Tibial artery (tissue), 4 donors: ENCODE data around the gene BAX.
A peak's percentile ranks its signal among the peaks of the same experiment; 100 is the strongest.
"Not testable (repeated sequence)": the region's sequence is repeated elsewhere in the genome, so short reads cannot be mapped to it uniquely, and the experiment has no call there.

ENCODE experiments used
- DNase-seq, 2 donors: peaks; one replicate each; pipeline ENCODE4 v3.0.0-alpha.2; 2019
- H3K27ac ChIP-seq, 2 donors: fragments of 200-600 bp; sonication (generic) in 1 of 2; 1 replicate in 1 of 2; 2 replicates in 1 of 2; pipeline ENCODE4 v1.5.1; 2018 to 2019; ENCODE audit warnings: mild to moderate bottlenecking in 1 of 2
- H3K27me3 ChIP-seq, 2 donors: fragments of 200-600 bp; sonication (generic) in 1 of 2; one replicate each; pipeline versions ENCODE4 v1.5.1 to v1.6.0; 2016 to 2019
- H3K36me3 ChIP-seq, 3 donors: fragments of 200-600 bp; sonication (generic) in 2 of 3; one replicate each; pipeline ENCODE4 v1.5.1; 2016 to 2019; ENCODE audit warnings: mild to moderate bottlenecking in 2 of 3
- H3K4me1 ChIP-seq, 4 donors: fragments of 200-600 bp; sonication (generic) in 2 of 4; 1 replicate in 3 of 4; 2 replicates in 1 of 4; pipeline ENCODE4 v1.5.1; 2016 to 2019
- H3K4me3 ChIP-seq, 2 donors: fragments of 200-600 bp; sonication (generic) in 1 of 2; 1 replicate in 1 of 2; 2 replicates in 1 of 2; pipeline ENCODE4 v1.5.1; 2018 to 2019; ENCODE audit warnings: mild to moderate bottlenecking in 2 of 2
- H3K9me3 ChIP-seq, 3 donors: fragments of 200-600 bp; sonication (generic) in 1 of 3; one replicate each; pipeline ENCODE4 v1.5.1; 2016 to 2019
- intact Hi-C: fragments of 100-400 bp; cut with DNase I; formaldehyde crosslinking; loops from one replicate; pipeline ENCODE4 v1.15.0; 2023; ENCODE audit warnings: low total_unique reads
- TF ChIP-seq, protein P1 (sequence below), 2 experiments: fragments of 200-600 bp in 1 of 2; fragments of 450-650 bp in 1 of 2; IDR thresholded peaks; one replicate each; pipeline ENCODE4 v1.5.1; 2017 to 2019; ENCODE audit warnings: antibody characterized with exemption in 2 of 2, mild to moderate bottlenecking in 1 of 2, moderate library complexity in 1 of 2

The BAX gene

DNA sequence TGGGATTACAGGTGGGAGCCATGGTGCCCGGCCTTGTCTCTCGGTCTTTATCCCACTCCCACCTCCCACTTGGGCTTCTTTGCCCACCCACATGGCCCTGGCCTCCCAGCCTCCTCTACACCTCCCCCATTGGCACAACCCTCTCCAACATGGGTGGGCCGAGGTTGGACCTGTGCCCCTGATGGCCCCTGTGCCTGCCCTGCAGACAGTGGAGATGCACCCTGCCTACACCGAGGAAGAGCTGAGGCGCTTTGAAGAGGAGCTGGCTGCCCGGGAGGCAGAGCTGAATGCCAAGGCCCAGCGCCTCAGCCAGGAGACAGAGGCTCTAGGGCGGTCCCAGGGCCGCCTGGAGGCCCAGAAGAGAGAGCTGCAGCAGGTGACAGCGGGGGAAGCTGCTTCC, 33.7 kb upstream of the BAX start:
- Histone ChIP-seq H3K9me3 (no peaks in the 10 kb centered on the region), H3K36me3 (peaks cover 37 to 81% (median 65%) of the 10 kb centered on the region in 3 donors), H3K4me1 (no peaks in the 10 kb centered on the region), H3K4me3 (no peak overlapping the region), H3K27ac (no peak overlapping the region), H3K27me3 (no peaks in the 10 kb centered on the region)
- no peak for DNase-seq
- TF ChIP-seq, protein P1, sequence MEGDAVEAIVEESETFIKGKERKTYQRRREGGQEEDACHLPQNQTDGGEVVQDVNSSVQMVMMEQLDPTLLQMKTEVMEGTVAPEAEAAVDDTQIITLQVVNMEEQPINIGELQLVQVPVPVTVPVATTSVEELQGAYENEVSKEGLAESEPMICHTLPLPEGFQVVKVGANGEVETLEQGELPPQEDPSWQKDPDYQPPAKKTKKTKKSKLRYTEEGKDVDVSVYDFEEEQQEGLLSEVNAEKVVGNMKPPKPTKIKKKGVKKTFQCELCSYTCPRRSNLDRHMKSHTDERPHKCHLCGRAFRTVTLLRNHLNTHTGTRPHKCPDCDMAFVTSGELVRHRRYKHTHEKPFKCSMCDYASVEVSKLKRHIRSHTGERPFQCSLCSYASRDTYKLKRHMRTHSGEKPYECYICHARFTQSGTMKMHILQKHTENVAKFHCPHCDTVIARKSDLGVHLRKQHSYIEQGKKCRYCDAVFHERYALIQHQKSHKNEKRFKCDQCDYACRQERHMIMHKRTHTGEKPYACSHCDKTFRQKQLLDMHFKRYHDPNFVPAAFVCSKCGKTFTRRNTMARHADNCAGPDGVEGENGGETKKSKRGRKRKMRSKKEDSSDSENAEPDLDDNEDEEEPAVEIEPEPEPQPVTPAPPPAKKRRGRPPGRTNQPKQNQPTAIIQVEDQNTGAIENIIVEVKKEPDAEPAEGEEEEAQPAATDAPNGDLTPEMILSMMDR (IDR thresholded peaks at IDR 0.05) = no peak
- intact Hi-C loops = no loop called here

DNA sequence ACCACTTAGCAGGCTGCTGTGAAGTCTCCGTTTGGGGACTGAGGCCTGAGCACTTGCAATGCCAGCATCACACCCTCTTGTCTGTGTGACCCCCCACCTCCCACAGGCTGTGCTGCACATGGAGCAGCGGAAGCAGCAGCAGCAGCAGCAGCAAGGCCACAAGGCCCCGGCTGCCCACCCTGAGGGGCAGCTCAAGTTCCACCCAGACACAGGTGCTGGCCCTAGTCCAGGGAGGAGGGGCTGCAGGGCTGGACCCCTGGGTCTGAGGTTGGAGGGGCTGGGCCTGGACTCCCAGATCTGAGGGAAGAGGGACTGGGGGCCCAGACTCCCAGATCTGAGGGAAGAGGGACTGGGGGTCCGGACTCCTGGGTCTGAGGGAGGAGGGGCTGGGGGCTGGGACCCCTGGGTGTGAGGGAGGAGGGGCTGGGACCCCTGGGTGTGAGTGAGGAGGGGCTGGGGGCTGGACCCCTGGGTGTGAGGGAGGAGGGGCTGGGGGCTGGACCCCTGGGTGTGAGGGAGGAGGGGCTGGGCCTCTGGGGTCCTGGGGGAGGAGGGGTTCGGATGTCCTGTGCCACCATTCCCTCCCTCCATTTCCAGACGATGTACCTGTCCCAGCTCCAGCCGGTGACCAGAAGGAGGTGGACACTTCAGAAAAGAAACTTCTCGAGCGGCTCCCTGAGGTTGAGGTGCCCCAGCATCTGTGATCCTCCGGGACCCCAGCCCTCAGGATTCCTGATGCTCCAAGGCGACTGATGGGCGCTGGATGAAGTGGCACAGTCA, 32.8 kb upstream of the BAX start:
- TF ChIP-seq, protein P1 (IDR thresholded peaks at IDR 0.05) = no peak

GRCh38 chr19:48922548-48923490, 31.9 kb upstream of the BAX start:
- H3K36me3 ChIP-seq = peaks cover 29 to 62% (median 50%) of the 10 kb centered on the region in 3 donors

More for the DNA sequence above, 32.8 kb upstream of the BAX start:
- Histone ChIP-seq H3K4me1 (peaks cover 0 to 3% (median under 1%) of the 10 kb centered on the region in 4 donors), H3K36me3 (peaks cover 31 to 71% (median 55%) of the 10 kb centered on the region in 3 donors), H3K9me3 (no peaks in the 10 kb centered on the region), H3K27me3 (no peaks in the 10 kb centered on the region), H3K27ac (no peak overlapping the region), H3K4me3 (no peak overlapping the region)
- DNase-seq = no peak
- intact Hi-C loops = no loop called here

GRCh38 chr19:48925240-48925843, 29.3 kb upstream of the BAX start:
- no peak overlapping the region for H3K4me3 ChIP-seq
- H3K27ac ChIP-seq = peak overlapping the region in 1 of 2 donors; percentile 11
- intact Hi-C loops = no loop called here
- no peaks in the 10 kb centered on the region for H3K27me3 ChIP-seq
- no peak for DNase-seq
- H3K36me3 ChIP-seq = peaks cover 14 to 37% (median 31%) of the 10 kb centered on the region in 3 donors
- H3K9me3 ChIP-seq = no peaks in the 10 kb centered on the region
- TF ChIP-seq, protein P1 (IDR thresholded peaks at IDR 0.05) = no peak
- peaks cover 0 to 11% (median 3%) of the 10 kb centered on the region in 4 donors for H3K4me1 ChIP-seq

More at GRCh38 chr19:48922548-48923490, 31.9 kb upstream of the BAX start:
- Histone ChIP-seq H3K4me1 (peaks cover 0 to 11% (median 3%) of the 10 kb centered on the region in 4 donors), H3K27me3 (no peaks in the 10 kb centered on the region), H3K4me3 (no peak overlapping the region), H3K9me3 (no peaks in the 10 kb centered on the region), H3K27ac (no peak overlapping the region)
- intact Hi-C loops = no loop called here
- DNase-seq = no peak
- TF ChIP-seq, protein P1 (IDR thresholded peaks at IDR 0.05) = no peak

DNA sequence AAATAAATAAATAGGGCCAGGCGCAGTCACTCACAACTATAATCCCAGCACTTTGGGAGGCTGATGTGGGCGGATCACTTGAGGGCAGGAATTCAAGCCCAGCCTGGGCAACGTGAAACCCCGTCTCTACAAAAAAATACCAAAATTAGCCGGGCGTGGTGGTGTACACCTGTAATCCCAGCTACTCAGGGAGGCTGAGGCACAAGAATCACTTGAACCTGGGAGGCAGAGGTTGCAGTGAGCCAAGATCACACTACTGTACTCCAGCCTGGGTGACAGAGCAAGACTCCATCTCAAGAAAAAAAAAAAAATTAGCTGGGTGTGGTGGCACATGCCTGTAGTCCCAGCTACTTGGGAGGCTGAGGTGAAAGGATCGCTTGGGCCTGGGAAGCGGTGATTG, 28.8 kb upstream of the BAX start:
- H3K9me3 ChIP-seq, DNase-seq, H3K4me3 ChIP-seq, H3K27me3 ChIP-seq, intact Hi-C loops: not testable (repeated sequence)
- Histone ChIP-seq H3K27ac (peak overlapping the region; percentile 9 to 11), H3K36me3 (peaks cover 9 to 31% (median 28%) of the 10 kb centered on the region in 3 donors), H3K4me1 (peaks cover 0 to 11% (median 3%) of the 10 kb centered on the region in 4 donors)
